Erythroblast (primary cell): ENCODE data around the gene NAP1L4.
A peak's percentile ranks its signal among the peaks of the same experiment; 100 is the strongest.

Source experiments
- DNase-seq, 2 experiments: peaks; one replicate each; lab custom pipeline; 2025; lab: John Stamatoyannopoulos, UW
- GATA1 ChIP-seq: IDR thresholded peaks from 2 replicates; pipeline ENCODE4 v1.6.1; 2011; ENCODE audit warnings: low read depth, mild to moderate bottlenecking, control low read depth, low read length, moderate library complexity
- POLR2A ChIP-seq: IDR thresholded peaks from 2 replicates; pipeline ENCODE4 v1.6.1; 2011; ENCODE audit warnings: mild to moderate bottlenecking, low read length

Gene NAP1L4

GRCh38 chr11:2992234-2992996 is at the start of gene NAP1L4:
NAP1L4 (minus strand) TSS chr11:2992329; CDS start chr11:2979220, 13,109 bp downstream.
- peak; percentile 98 to 99 for DNase-seq
- TF ChIP-seq GATA1 (no peak), POLR2A (peak; percentile 85)

- DNase-seq: no peak
- TF ChIP-seq POLR2A: no peak
- TF ChIP-seq GATA1: no peak
These were observed 48.8 kb upstream of the NAP1L4 start for GRCh38 chr11:3040881-3041280.

- TF ChIP-seq POLR2A: no peak
- TF ChIP-seq GATA1: no peak
- no peak for DNase-seq
These were observed 45.8 kb upstream of the NAP1L4 start for GRCh38 chr11:3037945-3038271.

GRCh38 chr11:3037040-3037944 is 45.2 kb upstream of the NAP1L4 start:
- no peak for TF ChIP-seq POLR2A
- TF ChIP-seq GATA1: no peak
- peak; percentile 63 to 80 for DNase-seq

GRCh38 chr11:3036419-3036818 is 44.3 kb upstream of the NAP1L4 start:
- TF ChIP-seq POLR2A (no peak), GATA1 (no peak)
- DNase-seq: no peak

GRCh38 chr11:3035333-3035732 is 43.2 kb upstream of the NAP1L4 start:
- no peak for TF ChIP-seq POLR2A
- TF ChIP-seq GATA1: no peak
- no peak for DNase-seq

GRCh38 chr11:3030289-3031070 is 38.4 kb upstream of the NAP1L4 start:
- no peak for TF ChIP-seq POLR2A
- TF ChIP-seq GATA1: no peak
- DNase-seq: peak in 1 of 2 experiments; percentile 14

GRCh38 chr11:3028813-3029212 is 36.7 kb upstream of the NAP1L4 start:
- no peak for DNase-seq
- TF ChIP-seq GATA1 (no peak), POLR2A (no peak)

- no peak for TF ChIP-seq POLR2A
- no peak for TF ChIP-seq GATA1
- DNase-seq: no peak
These were observed 34.7 kb upstream of the NAP1L4 start for GRCh38 chr11:3026803-3027202.

- TF ChIP-seq POLR2A (no peak), GATA1 (no peak)
- no peak for DNase-seq
These were observed 30.9 kb upstream of the NAP1L4 start for GRCh38 chr11:3022982-3023381.

GRCh38 chr11:3022300-3022967 is 30.3 kb upstream of the NAP1L4 start:
- no peak for DNase-seq
- TF ChIP-seq POLR2A: no peak

- TF ChIP-seq GATA1: no peak
- TF ChIP-seq POLR2A: no peak
- peak; percentile 26 to 40 for DNase-seq
These were observed 29.0 kb upstream of the NAP1L4 start for GRCh38 chr11:3021125-3021524.

- TF ChIP-seq POLR2A (no peak), GATA1 (no peak)
These were observed 27.9 kb upstream of the NAP1L4 start for GRCh38 chr11:3020011-3020410.

More at GRCh38 chr11:3020011-3020410, 27.9 kb upstream of the NAP1L4 start:
- DNase-seq: no peak
